ENCODE data around the gene GINS1.

GINS1 gene

DNA sequence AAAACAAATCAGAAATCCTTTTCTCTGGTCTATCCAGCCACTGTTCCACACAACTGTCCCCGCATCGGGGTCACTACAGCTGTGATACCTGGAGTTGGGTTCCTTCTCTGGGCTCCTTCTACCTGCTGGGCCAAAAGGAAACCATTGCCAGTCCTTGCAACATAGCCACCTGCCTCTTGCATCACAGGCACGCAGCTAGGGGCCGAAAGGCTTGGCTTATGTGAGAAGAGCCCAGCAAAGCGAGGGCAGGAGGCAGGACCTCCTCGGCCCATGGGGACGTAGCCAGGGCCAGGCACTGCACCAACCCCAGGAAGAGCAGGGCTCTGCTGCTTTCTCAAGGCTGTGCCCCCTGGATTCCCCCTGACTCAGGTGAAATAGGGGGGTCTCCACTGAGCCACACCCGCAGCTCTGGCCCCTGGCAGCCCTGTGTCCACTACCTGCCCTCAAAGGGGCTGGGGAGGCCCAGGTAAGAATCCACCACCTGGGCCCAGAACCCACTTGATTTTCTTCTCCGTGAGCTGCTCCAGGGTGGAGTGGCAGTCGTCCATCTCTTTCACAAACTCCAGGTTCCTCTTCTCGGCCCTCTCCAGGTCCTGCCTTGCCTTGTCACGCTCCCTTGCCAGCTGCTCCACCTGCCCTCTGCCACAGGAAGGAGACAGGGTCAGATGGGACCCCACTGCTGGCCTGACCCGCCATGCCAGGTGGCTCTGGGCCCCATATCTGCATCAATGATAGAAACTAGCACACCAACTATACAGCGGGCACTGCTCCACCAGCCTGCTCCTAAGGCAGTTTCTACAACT lies 88.9 kb downstream of the GINS1 start:
- DNase-seq: no peak

DNA sequence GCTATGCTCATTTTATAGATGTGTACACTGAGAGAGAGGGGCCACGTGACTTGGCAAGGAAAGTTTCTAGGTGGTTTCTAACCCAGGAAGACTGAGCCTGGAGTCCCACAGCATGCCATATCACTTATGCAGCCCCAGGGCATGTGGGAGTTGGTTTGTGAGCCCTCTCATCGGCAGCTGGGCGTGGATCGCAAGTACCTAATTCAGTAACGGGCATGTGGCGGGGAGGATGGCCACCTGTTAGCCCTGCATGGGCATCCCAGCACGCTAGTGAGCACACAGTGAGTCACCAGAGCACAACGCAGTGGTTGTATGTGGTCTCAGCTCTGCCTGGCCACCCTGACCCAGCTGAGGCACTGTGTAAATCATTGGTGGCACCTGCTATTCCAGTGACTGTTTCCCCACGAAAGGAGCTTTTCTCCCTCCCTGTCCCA lies 89.5 kb downstream of the GINS1 start:
- DNase-seq: no peak

DNA sequence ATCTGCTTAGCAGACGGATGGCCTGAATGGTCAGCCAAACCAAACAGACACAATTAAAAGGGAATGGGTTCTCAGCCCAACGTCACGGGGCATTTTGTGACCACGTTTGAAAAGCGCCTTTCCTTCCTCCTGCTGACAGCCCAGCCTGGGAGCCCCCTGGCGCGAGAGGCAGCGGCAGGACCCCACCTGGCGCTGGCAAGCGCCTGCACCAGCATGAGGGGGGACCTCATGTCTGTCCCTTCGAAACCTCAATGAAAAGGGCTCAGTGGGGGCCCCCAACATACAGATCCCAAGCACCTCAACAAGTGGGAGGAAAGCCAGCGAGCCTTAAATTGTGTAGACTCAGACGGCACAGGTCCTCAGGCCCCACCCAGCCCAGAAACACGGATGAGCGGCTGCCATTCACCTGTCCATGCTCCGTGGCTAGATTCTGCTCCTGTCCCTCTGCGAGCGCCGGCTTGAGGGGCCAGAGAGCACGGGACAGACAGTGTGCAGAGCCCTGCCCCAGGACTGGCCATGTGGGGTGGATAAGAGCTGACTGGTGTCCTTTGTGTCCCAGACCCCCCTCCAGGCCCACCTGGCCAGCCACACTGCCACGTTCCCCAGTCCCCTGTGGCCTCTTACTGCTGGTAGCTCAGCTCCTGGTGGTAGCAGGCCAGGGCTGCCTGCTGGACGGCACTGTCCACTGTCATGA lies 90.3 kb downstream of the GINS1 start:
- no peak for DNase-seq

Data from inflammatory macrophage treated with lipopolysaccharide for 1 hour (primary cell).